BJ (cell line): Measurements from ENCODE around the gene PBX1. TPM values are rescaled to one million over a fixed set of nuclear protein-coding genes. Genes with fewer than 3 reads are reported as not detected.

ENCODE experiments used
- CTCF ChIA-PET: fragments of 350-600 bp; formaldehyde crosslinking; extraction: SDS; loops from one replicate; lab custom pipeline; 2021; ENCODE audit warnings: antibody characterized with exemption, inconsistent platforms; lab: Yijun Ruan, JAX
- POLR2A ChIA-PET: fragments of 300-600 bp; sonication (Branson Sonifier 250); formaldehyde crosslinking; extraction: SDS; loops from one replicate; lab custom pipeline; 2021; ENCODE audit warnings: antibody characterized with exemption; lab: Charles Lee
- DNase-seq: peaks from one replicate; pipeline ENCODE4 v3.0.0-alpha.2; 2011; ENCODE audit warnings: low read depth
- H3K27me3 ChIP-seq: 2 replicates; pipeline ENCODE4 v1.6.0; 2011; ENCODE audit warnings: low read length; ENCODE audit not compliant: control insufficient read depth, insufficient read depth
- H3K36me3 ChIP-seq: 2 replicates; pipeline ENCODE4 v1.5.1; 2011; ENCODE audit warnings: low read length; ENCODE audit not compliant: control insufficient read depth, insufficient read depth
- H3K4me3 ChIP-seq: 2 replicates; pipeline ENCODE4 v1.5.1; 2011; ENCODE audit warnings: low read depth, mild to moderate bottlenecking, control low read depth, low read length
- CTCF ChIP-seq: IDR thresholded peaks from 2 replicates; pipeline ENCODE4 v1.5.1; 2011; ENCODE audit warnings: low read depth, mild to moderate bottlenecking, control low read depth, inconsistent platforms, low read length, moderate library complexity; ENCODE audit not compliant: insufficient read depth
- polyA plus RNA-seq: library from polyadenylated mRNA; depleted of rRNA; stranded (reverse); fragments of >200 nt; gene quantifications from 2 replicates; pipeline ENCODE4 v1.2.3, GENCODE V29; 2011

Gene PBX1
- polyA plus RNA-seq, 1 experiment, result 46.1 TPM

GRCh38 chr1:164576291-164577271 is 17.6 kb downstream of the PBX1 start:
- ChIA-PET POLR2A (no interaction called here), CTCF (interaction anchor here (0.7 to 1.2 kb wide), 3 partner anchors 39 to 98 kb away, joined by 3 to 4 read pairs (median 3); no protein-coding TSS in a partner anchor)
- H3K36me3 ChIP-seq, result peaks cover 2% of the 10 kb centered on the region; the same call in 1 of the 2 replicates
- H3K4me3 ChIP-seq, result no peak overlapping the region
- H3K27me3 ChIP-seq, result no peaks in the 10 kb centered on the region
- DNase-seq, result no peak
- TF ChIP-seq CTCF, result no peak

GRCh38 chr1:164577291-164577690 is 18.3 kb downstream of the PBX1 start:
- CTCF ChIA-PET, result interaction anchor here (0.7 to 1.2 kb wide), 3 partner anchors 38 to 97 kb away, joined by 3 to 4 read pairs (median 3); no protein-coding TSS in a partner anchor
- H3K27me3 ChIP-seq, result no peaks in the 10 kb centered on the region
- H3K4me3 ChIP-seq, result no peak overlapping the region
- peaks cover 2% of the 10 kb centered on the region; the same call in 1 of the 2 replicates for H3K36me3 ChIP-seq
- POLR2A ChIA-PET, result no interaction called here
- no peak for DNase-seq
- TF ChIP-seq CTCF, result no peak

GRCh38 chr1:164578479-164579200 is 19.7 kb downstream of the PBX1 start:
- ChIA-PET CTCF (interaction anchor here (1.0 kb wide), 1 partner anchor 209 kb away, joined by 4 read pairs; no protein-coding TSS in a partner anchor), POLR2A (no interaction called here)
- no peaks in the 10 kb centered on the region for H3K27me3 ChIP-seq
- peaks cover 2% of the 10 kb centered on the region; the same call in 1 of the 2 replicates for H3K36me3 ChIP-seq
- no peak for TF ChIP-seq CTCF
- H3K4me3 ChIP-seq, result no peak overlapping the region
- no peak for DNase-seq

GRCh38 chr1:164579381-164579780 is 20.4 kb downstream of the PBX1 start:
- no peak for TF ChIP-seq CTCF
- ChIA-PET POLR2A (no interaction called here), CTCF (interaction anchor here (0.6 to 1.2 kb wide), 3 partner anchors 9 to 208 kb away, joined by 3 to 4 read pairs (median 4); no protein-coding TSS in a partner anchor)
- no peak for DNase-seq
- Histone ChIP-seq H3K27me3 (no peaks in the 10 kb centered on the region), H3K4me3 (no peak overlapping the region), H3K36me3 (peaks cover 2% of the 10 kb centered on the region; the same call in 1 of the 2 replicates)
